Mesendoderm (in vitro differentiated cells): ENCODE data around the gene NCOA1.

Experiments used
- DNase-seq: peaks from one replicate; pipeline ENCODE4 v3.0.0; 2013
- H2AK5ac ChIP-seq: 2 replicates; pipeline ENCODE4 v1.6.1; 2013; ENCODE audit warnings: low read length, inconsistent platforms
- H2BK120ac ChIP-seq: 2 replicates; pipeline ENCODE4 v1.6.1; 2013; ENCODE audit warnings: low read depth, mild to moderate bottlenecking, low read length, moderate library complexity, mixed read lengths
- H2BK15ac ChIP-seq: replicated peaks from 2 replicates; pipeline ENCODE4 v1.6.1; 2013; ENCODE audit warnings: low read depth, mild to moderate bottlenecking, moderate library complexity
- H2BK5ac ChIP-seq: 2 replicates; pipeline ENCODE4 v1.6.1; 2013; ENCODE audit warnings: low read length, inconsistent platforms
- H3K18ac ChIP-seq: 2 replicates; pipeline ENCODE4 v1.6.1; 2013; ENCODE audit warnings: mild to moderate bottlenecking, low read length, mixed read lengths
- H3K23ac ChIP-seq: one replicate; pipeline ENCODE4 v1.6.1; 2013; ENCODE audit warnings: low read length
- H3K27ac ChIP-seq: 2 replicates; pipeline ENCODE4 v1.5.1; 2013; ENCODE audit warnings: low read depth, mild to moderate bottlenecking, inconsistent platforms, low read length, moderate library complexity
- H3K27me3 ChIP-seq: 2 replicates; pipeline ENCODE4 v1.6.1; 2013; ENCODE audit warnings: low read length, control low read depth, mild to moderate bottlenecking, inconsistent platforms; ENCODE audit not compliant: insufficient read depth, poor library complexity
- H3K36me3 ChIP-seq: 2 replicates; pipeline ENCODE4 v1.6.1; 2013; ENCODE audit warnings: low read length, inconsistent platforms; ENCODE audit not compliant: control insufficient read depth, insufficient read depth
- H3K4ac ChIP-seq: one replicate; pipeline ENCODE4 v1.6.1; 2013; ENCODE audit warnings: low read depth, mild to moderate bottlenecking, low read length, moderate library complexity
- H3K4me1 ChIP-seq: 2 replicates; pipeline ENCODE4 v1.6.1; 2013; ENCODE audit warnings: low read depth, low read length, inconsistent platforms; ENCODE audit not compliant: control insufficient read depth
- H3K4me2 ChIP-seq: 2 replicates; pipeline ENCODE4 v1.6.1; 2013; ENCODE audit warnings: low read length
- H3K4me3 ChIP-seq: 2 replicates; pipeline ENCODE4 v1.5.1; 2013; ENCODE audit warnings: mild to moderate bottlenecking, low read length
- H3K56ac ChIP-seq: one replicate; pipeline ENCODE4 v1.6.1; 2013; ENCODE audit warnings: low read length
- H3K79me1 ChIP-seq: 2 replicates; pipeline ENCODE4 v1.6.1; 2013; ENCODE audit warnings: low read length, inconsistent platforms
- H3K79me2 ChIP-seq: 2 replicates; pipeline ENCODE4 v1.6.1; 2013; ENCODE audit warnings: mild to moderate bottlenecking, low read length; ENCODE audit not compliant: control insufficient read depth, insufficient read depth
- H3K9ac ChIP-seq: 2 replicates; pipeline ENCODE4 v1.6.1; 2013; ENCODE audit warnings: low read length, inconsistent platforms
- H4K5ac ChIP-seq: one replicate; pipeline ENCODE4 v1.6.1; 2013; ENCODE audit warnings: low read length
- H4K8ac ChIP-seq: one replicate; pipeline ENCODE4 v1.6.1; 2013; ENCODE audit warnings: low read depth, mild to moderate bottlenecking, control low read depth, low read length, moderate library complexity
- WGBS: extraction: QIAGEN DNeasy Blood & Tissue Kit; methylation state at CpG from one replicate; pipeline ENCODE4 v1.1.7; 2013; ENCODE audit warnings: low lambda C conversion rate, missing lambda C conversion rate; ENCODE audit not compliant: insufficient coverage; ENCODE audit errors: extremely low coverage; 5-methylcytosine and 5-hydroxymethylcytosine counted together

NCOA1 gene

DNA sequence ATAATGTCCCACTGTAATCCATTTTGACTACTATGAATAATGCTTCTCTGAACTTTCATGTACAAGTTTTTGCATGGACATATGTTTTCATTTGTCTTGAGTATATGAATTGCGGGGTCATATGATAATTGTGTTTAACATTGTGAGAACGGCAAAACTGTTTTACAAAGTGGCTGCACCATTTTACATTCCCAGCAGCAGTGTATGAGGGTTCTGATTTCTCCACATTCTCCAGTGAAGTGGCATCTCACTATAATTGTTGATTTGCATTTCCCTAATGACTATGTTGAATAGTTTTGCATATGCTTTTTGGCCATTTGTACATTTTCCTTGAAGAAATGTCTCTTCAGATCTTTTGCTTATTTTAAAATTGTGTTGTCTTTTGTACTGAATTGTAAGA, 20.1 kb downstream of the NCOA1 start:
- H4K8ac ChIP-seq: no peak overlapping the region
- peaks cover 4% of the 10 kb centered on the region for H3K4me1 ChIP-seq
- H3K79me1 ChIP-seq: peaks cover 3% of the 10 kb centered on the region
- no peak overlapping the region for H2BK5ac ChIP-seq
- DNase-seq: no peak
- H2BK120ac ChIP-seq: no peak overlapping the region
- H3K27me3 ChIP-seq: no peaks in the 10 kb centered on the region
- H4K5ac ChIP-seq: no peak overlapping the region
- no peak overlapping the region for H2AK5ac ChIP-seq
- H3K4me2 ChIP-seq: no peak overlapping the region
- H3K56ac ChIP-seq: no peak overlapping the region
- no CpG with 5 or more reads among the region's 2 CpGs for WGBS
- H3K18ac ChIP-seq: no peak overlapping the region
- no peak overlapping the region for H3K27ac ChIP-seq
- no peaks in the 10 kb centered on the region for H3K36me3 ChIP-seq
- no peak overlapping the region for H3K4ac ChIP-seq
- no peak overlapping the region for H3K23ac ChIP-seq
- H3K4me3 ChIP-seq: no peak overlapping the region
- H3K79me2 ChIP-seq: no peaks in the 10 kb centered on the region
- H3K9ac ChIP-seq: no peak overlapping the region
- H2BK15ac ChIP-seq: no peak overlapping the region

DNA sequence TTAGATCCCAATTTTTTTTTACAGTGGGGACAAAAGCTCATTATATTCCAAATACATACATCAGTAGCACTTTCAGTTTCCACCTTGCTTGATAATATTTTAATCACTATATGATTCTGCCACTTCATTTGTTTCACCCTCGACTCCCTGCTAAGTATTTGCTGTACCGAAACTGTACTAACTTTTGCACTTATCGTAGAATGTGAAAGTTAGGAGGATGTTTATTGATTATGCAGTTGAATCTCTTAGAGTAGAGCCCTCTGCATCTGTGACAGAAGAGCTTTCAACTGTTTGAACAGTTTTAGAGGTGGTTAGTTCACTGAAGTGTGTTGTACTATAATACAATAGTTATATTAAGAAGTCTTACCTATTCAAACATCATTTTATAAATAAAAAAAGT, 20.8 kb downstream of the NCOA1 start:
- H2BK15ac ChIP-seq: no peak overlapping the region
- no peak overlapping the region for H4K5ac ChIP-seq
- no peak overlapping the region for H3K27ac ChIP-seq
- no peak overlapping the region for H2BK5ac ChIP-seq
- H3K18ac ChIP-seq: no peak overlapping the region
- no peak overlapping the region for H3K4me3 ChIP-seq
- H3K4ac ChIP-seq: no peak overlapping the region
- H2AK5ac ChIP-seq: no peak overlapping the region
- H3K56ac ChIP-seq: no peak overlapping the region
- no CpG with 5 or more reads among the region's 3 CpGs for WGBS
- peaks cover 2% of the 10 kb centered on the region for H3K79me1 ChIP-seq
- no peaks in the 10 kb centered on the region for H3K36me3 ChIP-seq
- H3K27me3 ChIP-seq: no peaks in the 10 kb centered on the region
- H3K4me2 ChIP-seq: no peak overlapping the region
- no peak overlapping the region for H2BK120ac ChIP-seq
- no peaks in the 10 kb centered on the region for H3K79me2 ChIP-seq
- peaks cover 4% of the 10 kb centered on the region for H3K4me1 ChIP-seq
- DNase-seq: no peak
- no peak overlapping the region for H3K9ac ChIP-seq
- H3K23ac ChIP-seq: no peak overlapping the region
- no peak overlapping the region for H4K8ac ChIP-seq

DNA sequence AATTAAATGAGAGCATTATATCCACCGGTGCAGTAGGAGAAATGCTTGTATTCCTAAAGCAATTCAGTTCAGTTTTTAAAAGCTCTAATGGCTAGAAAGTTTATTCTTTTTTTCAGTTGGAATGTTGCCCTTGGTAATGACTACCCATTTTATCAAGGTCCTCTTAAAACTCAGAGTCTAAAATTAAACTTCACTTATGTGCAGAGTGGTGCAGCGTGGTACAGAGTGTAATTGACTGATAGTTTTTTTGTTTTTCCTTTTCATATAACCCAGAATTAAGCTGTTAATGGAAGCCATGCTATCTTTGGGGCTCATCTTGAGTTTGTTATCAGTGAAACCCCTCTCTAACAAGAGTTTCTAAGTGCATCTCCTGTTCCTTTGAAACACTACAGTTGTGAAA, 21.4 kb downstream of the NCOA1 start:
- H3K36me3 ChIP-seq: no peaks in the 10 kb centered on the region

DNA sequence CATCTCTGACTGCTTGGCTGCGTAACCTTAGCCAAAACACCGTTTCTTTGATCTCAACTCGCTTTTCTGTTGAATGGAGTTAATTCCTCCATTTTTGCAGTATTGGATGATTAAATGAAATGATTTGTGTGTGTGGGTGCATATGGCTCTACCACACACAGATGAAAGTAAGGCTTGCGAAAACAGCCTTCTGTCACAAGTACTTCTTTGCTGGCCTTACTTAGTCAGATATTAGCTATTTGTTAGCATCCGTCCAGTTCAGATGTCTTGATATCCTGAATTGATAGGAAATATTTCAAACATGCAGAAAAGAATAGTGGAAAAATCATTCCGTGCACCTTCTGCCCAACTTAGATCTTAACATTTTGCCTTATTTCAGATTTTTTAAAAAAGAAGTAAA, 21.8 kb downstream of the NCOA1 start:
- Histone ChIP-seq H3K79me2 (no peaks in the 10 kb centered on the region), H3K23ac (no peak overlapping the region), H3K27ac (no peak overlapping the region), H2BK15ac (no peak overlapping the region), H3K4me1 (peaks cover 4% of the 10 kb centered on the region), H3K56ac (no peak overlapping the region), H3K36me3 (no peaks in the 10 kb centered on the region), H4K5ac (no peak overlapping the region), H3K27me3 (no peaks in the 10 kb centered on the region), H3K79me1 (peaks cover 4% of the 10 kb centered on the region), H3K4me2 (no peak overlapping the region), H2BK5ac (no peak overlapping the region), H3K18ac (no peak overlapping the region), H4K8ac (no peak overlapping the region), H3K4ac (no peak overlapping the region), H2AK5ac (no peak overlapping the region), H3K4me3 (no peak overlapping the region), H3K9ac (no peak overlapping the region), H2BK120ac (no peak overlapping the region)
- WGBS: no CpG with 5 or more reads among the region's 6 CpGs
- no peak for DNase-seq

More for the DNA sequence above, 21.4 kb downstream of the NCOA1 start:
- Histone ChIP-seq H3K4me2 (no peak overlapping the region), H3K23ac (no peak overlapping the region), H2BK15ac (no peak overlapping the region), H4K5ac (no peak overlapping the region), H3K4ac (no peak overlapping the region), H2BK120ac (no peak overlapping the region), H2BK5ac (no peak overlapping the region), H3K4me1 (peaks cover 4% of the 10 kb centered on the region), H3K79me1 (peaks cover 4% of the 10 kb centered on the region), H3K27ac (no peak overlapping the region), H3K9ac (no peak overlapping the region), H3K4me3 (no peak overlapping the region), H3K18ac (no peak overlapping the region), H3K79me2 (no peaks in the 10 kb centered on the region), H3K56ac (no peak overlapping the region), H3K27me3 (no peaks in the 10 kb centered on the region), H2AK5ac (no peak overlapping the region), H4K8ac (no peak overlapping the region)
- no peak for DNase-seq
- no CpG with 5 or more reads among the region's 2 CpGs for WGBS

DNA sequence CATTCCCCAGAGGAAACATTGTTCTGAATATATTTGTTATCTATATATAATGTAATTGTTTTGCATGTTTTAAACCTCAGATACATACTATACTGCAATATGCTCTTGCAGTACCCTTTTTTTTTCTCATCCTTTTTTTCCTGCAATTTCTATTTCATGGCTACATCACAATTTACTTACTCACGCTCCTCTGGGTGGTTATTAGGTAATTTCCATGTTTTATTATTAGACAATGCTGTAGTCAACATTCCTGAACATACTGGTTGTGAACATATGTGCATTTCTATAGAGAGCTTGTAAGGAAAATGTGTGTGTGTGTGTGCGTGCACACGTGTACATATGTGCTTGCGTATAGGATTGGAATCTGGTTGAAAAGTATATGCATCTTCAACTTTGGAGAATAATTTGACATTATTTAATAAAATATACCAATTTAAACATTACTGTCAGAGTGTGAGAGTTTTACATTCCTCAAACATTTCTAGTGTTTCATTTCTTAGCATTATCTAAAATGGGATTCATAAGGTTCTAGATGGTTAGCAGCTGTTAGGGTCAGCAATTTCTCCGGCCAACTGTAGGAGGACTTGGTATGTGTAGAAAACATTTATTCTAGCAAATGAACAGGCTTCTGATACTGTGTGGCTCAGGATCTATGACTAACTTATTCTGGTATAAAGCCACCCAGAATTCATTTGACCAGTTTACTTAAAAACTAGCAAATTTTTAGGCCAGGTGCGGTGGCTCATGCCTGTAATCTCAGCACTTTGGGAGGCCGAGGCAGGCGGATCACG, 22.4 kb downstream of the NCOA1 start:
- Histone ChIP-seq H3K4me2 (no peak overlapping the region), H2BK5ac (no peak overlapping the region), H3K79me2 (no peaks in the 10 kb centered on the region), H4K8ac (no peak overlapping the region), H2BK120ac (no peak overlapping the region), H3K4me1 (peaks cover 4% of the 10 kb centered on the region), H3K18ac (no peak overlapping the region), H4K5ac (no peak overlapping the region), H3K56ac (no peak overlapping the region), H3K36me3 (no peaks in the 10 kb centered on the region), H2BK15ac (no peak overlapping the region), H3K27ac (no peak overlapping the region), H3K23ac (no peak overlapping the region), H3K9ac (no peak overlapping the region), H3K79me1 (peaks cover 4% of the 10 kb centered on the region), H3K27me3 (no peaks in the 10 kb centered on the region), H3K4me3 (no peak overlapping the region), H3K4ac (no peak overlapping the region), H2AK5ac (no peak overlapping the region)
- no peak for DNase-seq
- no CpG with 5 or more reads among the region's 9 CpGs for WGBS

DNA sequence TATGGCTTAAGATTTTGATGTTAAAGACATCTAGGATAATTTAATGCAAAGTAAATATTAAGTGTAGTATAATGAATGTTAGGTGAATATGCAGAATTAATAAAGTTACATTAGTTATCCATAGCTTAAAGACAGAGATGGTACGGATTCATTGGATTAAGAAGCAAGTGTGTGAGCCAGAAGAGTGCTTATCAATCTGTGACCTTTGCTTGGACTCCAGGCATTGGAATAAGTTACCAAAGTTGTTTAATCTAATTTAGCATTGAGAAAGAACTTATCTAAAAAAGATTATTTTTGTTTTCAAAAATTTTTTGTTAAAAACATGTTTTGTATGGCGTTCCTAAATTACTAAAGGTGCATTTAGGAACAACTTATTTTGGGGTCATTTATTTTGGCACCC, 23.8 kb downstream of the NCOA1 start:
- Histone ChIP-seq H3K4me3 (no peak overlapping the region), H3K27ac (no peak overlapping the region), H4K5ac (no peak overlapping the region), H3K79me2 (no peaks in the 10 kb centered on the region), H3K79me1 (peaks cover 4% of the 10 kb centered on the region), H3K23ac (no peak overlapping the region), H3K56ac (no peak overlapping the region), H2BK15ac (no peak overlapping the region), H3K36me3 (no peaks in the 10 kb centered on the region), H2BK120ac (no peak overlapping the region), H2BK5ac (no peak overlapping the region), H2AK5ac (no peak overlapping the region), H4K8ac (no peak overlapping the region), H3K4me2 (no peak overlapping the region), H3K27me3 (no peaks in the 10 kb centered on the region), H3K9ac (no peak overlapping the region), H3K18ac (no peak overlapping the region), H3K4ac (no peak overlapping the region), H3K4me1 (no peaks in the 10 kb centered on the region)
- WGBS: 100% methylated on average over 1 of the region's 2 CpGs
- no peak for DNase-seq
